Measurements from ENCODE around the gene WBP2. TPM values are rescaled to one million over a fixed set of nuclear protein-coding genes. Genes with fewer than 3 reads are reported as not detected.

WBP2 gene
- total and polyA plus RNA-seq, 2 of the 13 experiments (the other 11 are each of a cell fraction or from before 2014, with no cell fraction given): 29.2 to 29.5 TPM

GRCh38 chr17:75848523-75849278 lies 6.4 kb downstream of the WBP2 start (continued):
- TF ChIP-seq ZNF512B (CRISPR knock-in tag; IDR thresholded peaks at IDR 0.05; ENCODE audit: borderline replicate concordance) (no peak), SPEN (CRISPR knock-in tag; IDR thresholded peaks at IDR 0.05; ENCODE audit: low read depth) (no peak), GLI4 (CRISPR knock-in tag; IDR thresholded peaks at IDR 0.05; ENCODE audit: borderline replicate concordance) (no peak), ZNF543 (CRISPR knock-in tag; IDR thresholded peaks at IDR 0.05) (peak; percentile 68; the same call in 1 of the 2 replicates), CHCHD3 (CRISPR knock-in tag; IDR thresholded peaks at IDR 0.05) (no peak), ZNF446 (CRISPR knock-in tag; IDR thresholded peaks at IDR 0.05) (no peak), ZNF775 (CRISPR knock-in tag; IDR thresholded peaks at IDR 0.05; ENCODE audit: borderline replicate concordance) (0 out of 2 replicates have a peak, but pooled peaks have one; percentile 75), ZC3H13 (CRISPR knock-in tag; IDR thresholded peaks at IDR 0.05) (0 out of 2 replicates have a peak, but pooled peaks have one; percentile 37), POGZ (CRISPR knock-in tag; IDR thresholded peaks at IDR 0.05) (peak; percentile 56; the same call in 1 of the 2 replicates), FOXP1 (IDR thresholded peaks at IDR 0.05) (no peak), FOXP1 (CRISPR knock-in tag; IDR thresholded peaks at IDR 0.05) (no peak), E2F1 (CRISPR knock-in tag; IDR thresholded peaks at IDR 0.05) (no peak), NFYC (CRISPR knock-in tag; IDR thresholded peaks at IDR 0.05) (no peak), RARG (CRISPR knock-in tag; IDR thresholded peaks at IDR 0.05; ENCODE audit: low read depth) (no peak), ZNF792 (CRISPR knock-in tag; IDR thresholded peaks at IDR 0.05) (no peak), MIXL1 (CRISPR knock-in tag; IDR thresholded peaks at IDR 0.05) (no peak), ZNF557 (CRISPR knock-in tag; IDR thresholded peaks at IDR 0.05) (no peak), FOXA1 (IDR thresholded peaks at IDR 0.05) (no peak), FOXA1 (CRISPR knock-in tag; IDR thresholded peaks at IDR 0.05) (peak; percentile 80), PLRG1 (conservative IDR thresholded peaks at IDR 0.05) (no peak), KDM5B (CRISPR knock-in tag; IDR thresholded peaks at IDR 0.05; ENCODE audit: borderline replicate concordance) (0 out of 2 replicates have a peak, but pooled peaks have one; percentile 11), ZMAT5 (CRISPR knock-in tag; IDR thresholded peaks at IDR 0.05; ENCODE audit: borderline replicate concordance, low read depth) (no peak), PRMT3 (CRISPR knock-in tag; IDR thresholded peaks at IDR 0.05; ENCODE audit: borderline replicate concordance, low read depth) (no peak), PREB (CRISPR knock-in tag; IDR thresholded peaks at IDR 0.05) (no peak), ZFAT (CRISPR knock-in tag; conservative IDR thresholded peaks at IDR 0.05) (no peak), SMYD3 (CRISPR knock-in tag; IDR thresholded peaks at IDR 0.05) (no peak), ISL2 (CRISPR knock-in tag; IDR thresholded peaks at IDR 0.05) (no peak), HIVEP1 (CRISPR knock-in tag; IDR thresholded peaks at IDR 0.05) (no peak)

Measured in HepG2 (cell line).